ENCODE measurements around the gene CAMLG. TPM values are rescaled to one million over a fixed set of nuclear protein-coding genes. Genes with fewer than 3 reads are reported as not detected.

CAMLG gene
- 50.5 and 52.9 TPM in 2 replicates for total RNA-seq

GRCh38 chr5:134738133-134738962 lies at the start of gene CAMLG:
Gene CAMLG (plus strand): TSS chr5:134738548. CDS start chr5:134738621, 73 bp downstream.

GRCh38 chr5:134758504-134759341 lies 20.4 kb downstream of the CAMLG start, which contains the start of gene DDX46:
Gene DDX46 (plus strand): TSS chr5:134758779. CDS start chr5:134758939, 160 bp downstream.

Small RNA genes lying within 50 kb of the gene (small RNA-seq; reads per million reads assigned to genes)
- not detected for gene RNU6-1164P
- not detected for gene RNU6-757P

Other genes starting within 250 kb of the CAMLG start
- gene JADE2, start 212.9 kb upstream of the CAMLG start, total RNA-seq = 25.3 and 27.0 TPM in 2 replicates
- gene SAR1B, start 105.7 kb upstream of the CAMLG start, total RNA-seq = 87.9 and 103 TPM in 2 replicates
- gene SEC24A, start 89.8 kb upstream of the CAMLG start, total RNA-seq = 38.5 and 42.2 TPM in 2 replicates
- gene DDX46, start 20.2 kb downstream of the CAMLG start, total RNA-seq = 29.4 and 32.0 TPM in 2 replicates
- gene C5orf24, start 107.4 kb downstream of the CAMLG start, total RNA-seq = 53.9 and 62.1 TPM in 2 replicates
- 129 and 131 TPM in 2 replicates for gene TXNDC15, start 135.8 kb downstream of the CAMLG start, total RNA-seq
- gene PCBD2, start 166.6 kb downstream of the CAMLG start, total RNA-seq = 7.7 and 9.0 TPM in 2 replicates
- 0.13 and 0.32 TPM in 2 replicates for gene CATSPER3, start 229.4 kb downstream of the CAMLG start, total RNA-seq

Data from articular chondrocyte of knee joint (primary cell).